Stimulated activated naive CD4-positive, alpha-beta T cell (primary cell): ENCODE results near the gene DSCAML1.

Experiments used
- DNase-seq, 6 experiments: peaks; one replicate each; lab custom pipeline; 2025; lab: John Stamatoyannopoulos, UW

Gene DSCAML1

DNA sequence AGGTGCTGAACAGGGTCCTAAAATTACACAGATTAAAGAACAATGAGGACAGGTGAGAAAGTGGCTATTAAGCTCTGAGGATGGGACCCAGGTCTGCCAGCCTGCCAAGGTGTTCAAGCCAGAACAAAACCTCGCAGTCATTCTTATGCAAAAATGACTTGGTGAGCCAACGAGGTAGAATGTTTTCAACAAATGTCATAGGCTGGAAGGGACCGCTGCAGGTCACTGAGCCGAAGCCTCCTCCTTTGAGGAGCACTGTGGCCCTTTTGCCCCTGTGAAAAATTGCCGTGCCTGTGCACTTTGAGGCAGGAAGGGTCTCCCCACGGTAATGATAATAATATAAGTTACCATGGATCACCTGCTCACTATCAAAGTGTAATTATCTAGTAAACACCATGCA is 216.2 kb downstream of the DSCAML1 start:
- no peak for DNase-seq

DNA sequence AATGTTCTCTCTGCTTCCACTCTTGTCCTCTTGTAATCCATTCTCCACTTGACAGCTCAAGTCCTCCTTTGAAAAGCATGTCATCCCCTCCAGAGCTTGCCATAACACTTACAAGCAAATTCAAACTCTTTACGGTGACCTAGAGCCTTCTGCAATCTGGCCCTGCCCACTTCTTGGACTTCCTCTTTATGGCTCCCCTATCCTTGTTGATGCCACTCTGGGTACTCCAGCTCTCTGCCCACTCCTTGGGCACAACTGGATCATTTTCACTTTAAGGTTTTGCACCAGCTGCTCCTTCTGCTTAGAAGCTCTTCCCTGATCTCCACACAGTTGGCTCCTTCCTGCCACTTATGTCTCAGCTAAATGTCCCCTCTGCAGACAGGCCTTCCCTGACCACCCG is 217.9 kb downstream of the DSCAML1 start:
- DNase-seq, result no peak

DNA sequence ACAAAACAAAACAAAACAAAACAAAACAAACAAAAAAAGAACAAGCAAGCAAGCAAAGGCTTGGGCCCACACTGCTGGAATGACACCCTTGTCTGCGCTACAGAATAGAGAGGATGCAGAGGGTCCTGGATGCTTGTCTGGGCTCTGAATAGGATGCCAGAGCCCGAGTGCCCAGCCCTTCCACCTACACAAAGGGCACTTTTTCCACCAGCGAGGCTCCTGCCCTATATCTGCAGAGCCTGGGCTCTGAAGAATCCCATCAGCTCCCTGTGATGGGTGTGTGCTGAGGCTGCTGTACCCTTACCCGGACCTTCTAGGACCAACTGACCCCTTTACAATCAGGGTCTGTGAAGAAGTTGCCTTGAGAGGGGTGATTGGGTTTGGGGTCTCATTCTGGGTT is 221.2 kb downstream of the DSCAML1 start:
- no peak for DNase-seq

DNA sequence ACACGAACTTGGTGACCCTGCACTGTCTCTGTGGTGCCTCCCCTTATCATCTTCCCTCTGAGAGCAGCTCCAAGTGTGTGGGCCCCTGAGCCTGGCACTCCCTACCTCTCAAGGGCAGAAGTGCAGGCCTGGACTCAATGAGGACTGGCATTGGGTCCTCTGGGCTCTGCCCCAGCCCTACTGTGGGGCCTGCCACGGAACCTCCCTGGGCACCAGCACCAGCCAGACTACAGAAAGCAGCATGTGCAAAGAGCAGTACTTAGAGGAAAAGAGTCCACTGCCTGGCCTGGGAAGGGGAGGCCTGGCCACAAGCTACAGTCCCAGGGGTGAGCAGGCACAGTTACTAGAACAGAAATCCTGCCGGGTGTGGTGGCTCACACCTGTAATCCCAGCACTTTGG is 222.5 kb downstream of the DSCAML1 start:
- no peak for DNase-seq

DNA sequence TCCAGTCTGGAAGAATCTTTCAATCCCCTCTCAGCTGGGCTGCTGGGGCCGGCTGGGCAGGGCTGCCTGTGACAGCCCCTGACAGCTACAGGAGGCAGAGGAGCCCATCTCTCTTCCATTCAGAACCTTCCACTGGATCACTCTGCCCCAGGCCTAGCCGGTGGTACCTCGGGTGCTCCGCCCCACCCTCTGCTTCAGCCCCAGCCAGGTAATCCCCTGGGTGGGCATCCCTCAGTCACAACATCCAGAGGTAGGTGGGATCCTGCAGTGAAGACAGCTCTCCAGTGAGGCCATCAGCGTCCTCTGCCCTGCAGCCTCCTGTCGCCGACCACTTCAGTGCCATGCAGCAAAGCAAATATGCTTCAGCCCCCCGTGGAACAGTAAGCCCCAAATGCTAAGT is 223.7 kb downstream of the DSCAML1 start:
- DNase-seq, result no peak

DNA sequence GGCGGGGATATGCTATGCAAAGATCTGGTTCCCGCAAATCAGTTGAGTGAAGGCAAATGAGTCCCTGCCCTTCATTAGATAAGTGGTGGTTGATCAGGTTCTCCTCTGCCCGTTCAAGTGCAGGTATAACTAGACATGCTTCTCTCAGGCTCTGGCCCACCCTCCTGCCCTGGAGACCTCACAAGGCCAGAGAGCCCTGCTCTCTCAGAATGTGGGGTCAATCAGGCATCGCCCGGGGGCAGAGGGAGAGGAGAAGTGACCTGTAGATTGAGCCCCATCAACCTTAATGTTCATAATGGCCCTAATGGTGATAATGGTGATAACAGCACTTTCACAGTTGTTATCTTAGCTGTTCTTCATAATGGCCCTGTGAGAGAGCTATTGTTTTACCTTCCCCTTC is 224.3 kb downstream of the DSCAML1 start:
- no peak for DNase-seq

DNA sequence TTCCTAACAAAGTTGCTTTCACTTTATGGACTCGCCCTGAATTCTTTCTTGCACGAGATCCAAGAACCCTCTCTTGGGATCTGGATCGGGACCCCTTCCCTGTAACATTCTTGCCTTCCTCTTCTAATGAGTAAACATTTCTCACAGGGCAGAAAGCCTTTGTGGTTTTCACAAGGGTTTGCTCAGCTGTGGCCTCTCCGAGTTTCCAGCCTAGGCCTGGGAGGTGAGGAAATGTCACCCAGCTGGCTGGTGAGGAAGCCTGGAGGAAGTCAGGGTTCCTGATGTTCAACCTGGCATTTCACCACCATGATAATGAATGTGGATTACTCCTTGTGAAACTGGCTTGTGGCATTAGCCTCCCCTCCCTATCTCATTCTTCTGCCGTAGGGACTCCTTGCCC is 224.9 kb downstream of the DSCAML1 start:
- no peak for DNase-seq

DNA sequence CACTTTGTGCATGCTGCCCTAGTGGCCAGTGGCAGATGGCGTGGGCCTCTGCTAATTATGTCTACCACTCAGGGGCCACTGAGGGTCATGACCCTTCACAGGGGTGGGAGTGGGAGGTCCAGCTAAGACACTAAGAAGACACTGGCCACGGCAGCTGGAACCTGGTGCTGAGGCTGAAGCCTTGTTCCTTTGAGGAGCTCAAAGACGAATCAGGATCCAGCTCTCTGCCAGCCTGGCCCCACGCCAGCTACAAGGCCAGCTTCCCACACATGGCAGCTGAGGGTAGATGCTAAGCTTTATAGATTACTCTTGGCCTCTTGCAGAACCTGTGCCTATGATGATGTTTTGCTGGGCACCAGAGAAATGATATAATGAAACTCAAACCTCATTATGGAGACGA is 226.3 kb downstream of the DSCAML1 start:
- no peak for DNase-seq

DNA sequence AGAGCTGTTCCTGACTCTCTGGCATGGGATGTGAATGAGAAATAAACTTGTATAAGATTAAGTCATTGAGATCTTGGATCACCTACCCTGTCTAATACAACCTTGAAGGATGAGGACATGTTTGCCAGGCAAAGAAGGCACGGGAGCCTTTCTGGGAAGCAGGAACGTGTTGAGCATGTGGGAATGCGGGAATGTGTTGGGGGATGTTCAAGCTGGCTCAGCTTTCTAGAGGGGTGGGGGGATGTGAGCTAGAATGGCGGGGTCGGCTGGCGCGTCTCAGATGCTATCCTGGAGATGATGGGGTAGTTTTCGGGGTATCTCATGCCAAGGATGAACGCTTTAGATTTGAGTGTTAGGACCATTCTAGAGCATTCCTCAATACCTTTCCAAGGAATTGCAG is 227.1 kb downstream of the DSCAML1 start:
- no peak for DNase-seq

DNA sequence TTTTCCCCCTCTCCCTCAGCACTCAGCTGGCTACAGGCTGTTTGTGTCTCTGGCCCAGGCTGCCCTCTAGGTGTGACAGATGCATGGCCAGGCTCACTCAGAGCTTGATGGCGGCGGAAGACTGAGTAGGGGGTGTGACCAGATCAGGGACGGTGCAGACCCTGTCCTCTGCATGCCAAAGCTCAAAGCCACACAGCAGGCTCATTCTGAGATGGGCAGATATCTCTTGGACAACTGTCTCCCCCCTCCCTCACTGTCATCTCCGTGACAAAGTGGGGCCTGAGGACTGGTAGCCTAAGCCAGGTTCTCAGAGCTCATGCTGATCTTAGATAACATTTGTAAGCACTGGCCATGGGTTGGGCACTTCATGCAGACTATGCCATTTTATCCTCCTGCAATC is 231.3 kb downstream of the DSCAML1 start:
- no peak for DNase-seq

DNA sequence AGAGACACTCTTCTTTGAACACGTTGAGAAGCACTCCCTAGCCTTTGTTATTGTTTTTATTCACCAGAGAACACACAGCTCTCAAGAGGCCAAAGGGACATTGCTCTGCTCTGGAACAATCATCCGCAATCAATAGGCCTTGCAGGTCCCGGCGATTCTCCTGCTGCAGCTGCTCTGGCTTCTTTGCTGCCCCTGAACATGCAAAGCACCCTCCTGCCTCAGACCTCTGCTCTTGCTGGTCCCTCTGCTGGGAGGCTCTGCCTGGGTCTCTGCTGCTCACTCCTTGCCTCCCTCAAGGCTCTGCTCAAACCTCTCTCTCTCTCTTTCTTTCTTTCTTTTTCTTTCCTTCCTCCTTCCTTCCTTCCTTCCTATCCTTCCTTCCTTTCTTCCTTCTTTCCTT is 232.7 kb downstream of the DSCAML1 start:
- no peak for DNase-seq

DNA sequence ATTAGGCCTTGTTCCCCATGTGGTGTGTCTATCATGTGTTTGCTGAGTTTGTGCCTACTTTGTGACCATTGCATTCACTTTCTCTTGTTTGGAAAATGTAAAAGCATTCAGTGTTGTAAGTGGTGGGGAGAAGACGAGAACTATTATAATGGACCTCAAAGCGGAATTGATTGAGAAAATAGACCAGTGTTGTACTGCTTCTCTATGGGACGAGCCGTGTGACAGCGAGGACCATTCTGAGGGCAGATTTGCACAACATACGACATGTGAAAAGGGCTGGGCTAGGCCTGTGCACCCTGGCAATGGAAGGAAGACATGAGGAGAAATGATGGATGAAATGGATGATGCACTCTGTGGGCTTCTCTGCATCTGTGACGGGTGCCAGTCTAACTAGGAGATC is 233.5 kb downstream of the DSCAML1 start:
- DNase-seq, result no peak

DNA sequence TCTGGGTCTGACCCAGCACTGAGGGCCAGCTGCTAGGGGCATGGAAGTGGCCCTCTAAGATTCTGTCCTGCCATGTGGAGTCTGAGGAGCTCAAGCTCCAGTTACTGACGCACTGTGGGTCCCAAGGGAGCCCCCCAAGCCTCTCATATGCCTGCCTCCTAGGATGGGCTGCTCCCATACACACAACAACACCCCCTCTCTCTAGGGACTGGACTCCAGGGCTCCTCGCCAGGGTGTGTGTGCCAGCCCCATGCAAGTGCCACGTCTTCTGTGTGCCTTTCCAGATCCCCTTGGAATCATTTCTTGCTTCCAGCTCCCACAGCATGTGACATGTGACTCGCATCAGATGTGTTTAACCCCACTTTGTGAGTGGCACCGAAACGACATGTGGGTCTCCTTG is 234.9 kb downstream of the DSCAML1 start:
- no peak for DNase-seq

DNA sequence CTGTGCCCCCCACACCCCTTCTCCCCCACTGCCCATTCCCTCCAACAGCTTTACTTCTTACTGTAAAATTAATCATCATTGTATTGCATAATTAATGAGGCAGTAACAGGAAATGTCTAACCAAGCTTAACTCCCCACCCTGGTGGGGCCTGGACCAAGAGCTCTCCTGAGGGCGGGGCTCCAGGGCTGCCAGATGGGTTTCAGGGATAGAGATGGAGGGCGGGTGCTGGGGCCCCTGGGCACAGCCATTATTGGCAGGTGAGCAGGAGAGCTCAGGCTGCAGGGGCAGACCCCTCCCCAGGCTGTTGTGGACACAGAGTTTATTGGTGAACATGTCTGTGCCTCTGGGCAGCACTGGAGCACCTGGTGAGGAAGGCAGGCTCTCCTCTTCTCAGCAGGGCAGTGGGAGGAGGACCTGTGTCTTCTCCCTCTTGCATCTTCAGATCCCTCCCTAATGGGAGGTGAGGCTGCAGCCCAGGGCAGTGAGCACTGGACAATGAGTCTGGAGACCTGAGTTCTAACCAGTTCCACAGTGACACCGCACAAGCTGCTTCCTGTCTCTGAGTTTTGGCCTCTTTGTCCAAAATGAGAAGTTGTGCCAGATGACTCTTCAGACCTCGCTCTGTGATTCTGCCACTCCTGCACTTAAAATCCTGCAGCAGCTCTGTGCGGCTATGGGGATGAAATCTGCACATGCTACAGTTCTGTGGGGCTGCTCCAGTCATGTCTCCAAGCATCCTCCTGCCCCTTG is 236.1 kb downstream of the DSCAML1 start:
- no peak for DNase-seq

DNA sequence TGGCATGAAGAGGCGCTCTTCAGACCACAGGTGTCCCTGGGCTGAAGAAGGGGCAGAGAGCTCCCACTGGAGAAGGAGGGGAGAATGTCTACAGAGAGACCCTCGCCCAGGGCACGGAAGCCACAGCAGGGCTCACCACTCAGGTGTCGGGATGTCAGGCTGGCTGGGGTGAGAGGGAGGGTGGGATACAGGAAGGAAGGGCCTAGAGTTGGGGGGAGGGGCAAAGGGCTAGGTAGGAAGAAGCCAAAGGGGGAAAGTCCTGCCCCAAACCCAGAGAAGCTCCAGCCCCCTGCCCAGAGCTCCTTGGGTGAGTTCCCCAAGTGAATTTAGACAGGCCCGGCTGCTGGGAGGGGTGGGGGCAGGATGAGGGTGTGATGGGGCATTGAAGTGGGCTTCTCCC is 237.3 kb downstream of the DSCAML1 start:
- no peak for DNase-seq

DNA sequence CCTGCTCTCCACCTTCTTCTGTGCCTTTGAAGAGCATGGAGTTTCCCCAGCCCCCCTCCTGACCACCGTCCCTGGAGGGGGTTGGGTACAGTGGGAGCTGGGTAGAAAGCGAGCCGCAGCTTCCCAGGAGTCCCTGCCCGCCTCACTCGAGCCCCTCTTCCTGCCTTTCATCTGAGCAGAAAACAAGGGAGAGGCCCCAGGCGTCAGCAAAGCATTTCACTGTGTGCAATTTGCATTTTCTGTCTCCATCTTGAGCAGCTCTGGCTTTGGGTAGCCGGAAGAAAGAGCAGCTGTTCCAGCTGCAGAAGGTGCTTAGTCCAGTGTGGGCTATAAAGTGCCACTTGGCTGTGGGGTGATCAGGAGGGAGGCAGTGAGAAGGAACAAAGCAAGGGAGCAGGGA is 239.7 kb downstream of the DSCAML1 start:
- DNase-seq, result no peak

DNA sequence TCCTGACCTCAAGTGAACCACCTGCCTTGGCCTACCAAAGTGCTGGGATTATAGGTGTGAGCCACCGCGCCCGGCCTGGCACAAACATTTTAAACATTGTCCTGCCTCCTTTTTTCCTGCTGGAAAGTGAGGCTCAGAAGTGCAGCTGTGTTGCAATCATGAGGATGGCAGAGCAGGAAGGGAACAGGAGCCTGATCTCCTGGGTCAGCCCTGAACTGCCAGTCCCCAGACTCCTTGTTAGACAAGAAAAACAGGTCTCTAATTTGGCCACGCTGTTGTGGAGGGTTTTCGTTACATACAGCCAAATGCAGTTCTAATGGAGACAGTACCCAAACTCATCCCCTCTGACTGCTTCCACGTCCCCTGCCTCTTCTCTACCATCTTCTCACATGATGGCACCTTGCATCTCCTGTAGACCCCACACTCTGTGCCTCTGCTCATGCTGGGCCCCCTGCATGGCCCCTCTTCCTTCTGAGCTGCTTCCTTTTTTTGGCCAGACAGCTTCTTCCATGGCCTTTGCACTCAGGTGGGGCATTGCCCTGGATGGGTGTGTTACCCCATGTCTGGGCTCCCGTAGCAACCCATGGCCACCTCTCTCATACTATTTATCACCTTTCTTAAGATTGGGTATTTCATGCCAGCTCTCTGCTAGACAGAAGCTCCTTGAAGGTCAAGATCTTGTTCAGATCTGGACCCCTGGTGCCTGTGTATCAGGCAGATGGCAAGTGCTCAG is 242.2 kb downstream of the DSCAML1 start:
- DNase-seq, result no peak

DNA sequence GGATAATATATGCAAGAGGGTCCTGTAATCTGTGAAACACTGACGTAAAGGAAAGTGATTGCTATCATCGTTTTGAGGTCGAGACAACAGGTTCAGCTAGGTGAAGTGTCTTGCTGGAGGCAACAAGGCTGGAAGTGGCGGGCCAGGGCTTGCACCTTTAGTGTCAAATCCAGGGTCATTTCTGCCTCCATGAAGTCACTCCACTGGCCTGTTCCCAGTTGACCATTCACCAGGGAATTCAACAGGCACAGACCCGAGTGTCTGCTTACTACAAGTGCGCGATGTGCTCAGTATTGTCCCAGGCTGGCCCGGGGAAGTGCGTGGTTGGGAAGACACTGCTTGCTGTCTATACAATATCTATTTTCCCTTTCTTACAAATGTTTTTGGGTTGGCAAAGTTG is 244.4 kb downstream of the DSCAML1 start:
- DNase-seq, result no peak

DNA sequence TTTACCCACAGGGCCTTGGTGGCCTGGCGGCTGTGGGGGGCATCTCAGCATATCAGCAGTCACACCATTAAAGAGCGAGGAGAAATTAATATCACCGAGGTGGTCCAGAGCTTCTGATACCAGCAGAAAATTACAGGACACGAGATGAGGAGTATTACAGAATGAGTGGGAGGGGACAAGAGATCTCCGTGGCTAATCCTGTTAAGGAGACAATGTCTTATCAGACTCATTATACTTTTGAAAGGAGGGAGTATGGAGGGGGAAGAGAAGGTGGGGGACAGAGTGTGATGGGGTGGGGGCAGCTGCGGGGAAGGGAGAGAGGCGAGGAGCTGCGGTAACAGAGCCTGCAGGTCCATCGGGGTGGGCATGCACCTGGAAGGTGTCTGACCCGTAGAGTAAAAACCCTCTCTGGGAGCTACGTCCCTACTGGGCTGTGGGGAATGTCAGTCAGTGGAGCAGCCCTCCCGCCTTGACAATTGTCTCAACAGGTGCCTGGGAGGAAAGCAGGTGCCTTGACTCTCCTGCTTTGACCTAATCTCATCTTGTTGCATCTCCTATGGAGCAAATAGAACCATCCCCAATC is 245.2 kb downstream of the DSCAML1 start:
- DNase-seq, result no peak

DNA sequence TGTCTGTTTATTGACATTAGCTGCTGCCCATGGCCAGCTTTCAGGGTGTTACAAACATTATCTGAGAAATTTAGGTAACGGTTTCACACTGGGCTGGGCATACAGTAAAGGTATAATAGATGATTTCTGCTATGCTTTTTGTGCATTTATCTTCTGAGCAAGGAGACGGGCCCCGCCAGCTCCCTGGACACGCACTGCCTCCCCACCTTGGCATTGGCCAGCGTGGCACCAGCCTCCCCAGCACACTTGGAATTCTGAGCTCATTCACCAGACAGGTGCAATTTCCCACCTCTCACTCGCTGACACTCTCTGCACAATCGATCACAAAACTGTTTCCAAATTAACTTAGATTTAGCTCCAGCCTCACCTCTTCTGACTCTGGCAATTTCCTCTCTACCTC is 246.6 kb downstream of the DSCAML1 start:
- no peak for DNase-seq

DNA sequence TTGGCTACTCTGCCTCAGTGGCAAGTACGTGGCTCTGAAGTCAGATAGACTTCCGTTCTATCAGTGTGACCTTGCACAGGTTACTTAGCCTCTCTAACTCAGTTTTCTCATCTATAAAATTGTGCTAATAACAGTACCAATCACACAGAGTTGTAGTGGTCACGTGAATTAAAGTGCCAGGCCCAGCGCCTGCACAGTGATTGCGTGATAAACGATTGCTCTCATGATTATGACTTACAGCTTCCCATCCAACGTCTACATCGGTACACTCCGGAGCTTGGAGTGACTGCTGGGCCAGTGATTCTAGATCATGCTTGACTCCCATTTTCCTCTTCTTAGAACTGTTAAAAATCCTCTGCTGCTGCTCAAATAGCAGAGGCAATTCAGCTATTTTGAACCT is 247.6 kb downstream of the DSCAML1 start:
- no peak for DNase-seq

DNA sequence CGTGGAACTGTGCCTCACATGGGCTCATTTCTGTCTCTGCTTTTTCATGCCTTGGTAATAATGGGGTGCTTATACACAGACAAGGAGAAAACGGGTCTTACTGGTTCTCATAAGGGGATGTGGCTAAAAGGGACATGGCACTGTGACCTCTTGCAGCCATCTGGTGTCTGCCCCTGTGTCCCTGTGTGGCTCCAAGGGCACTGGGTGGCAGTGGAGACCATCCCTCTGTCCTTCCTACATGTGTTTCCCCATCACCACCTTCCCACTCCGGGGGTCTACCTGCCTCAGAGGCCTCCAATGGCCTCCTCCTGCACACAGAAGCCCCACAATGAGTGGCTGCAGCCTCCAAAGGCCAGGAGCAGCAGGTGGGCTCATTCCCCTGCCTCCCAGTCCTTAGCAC is 248.1 kb downstream of the DSCAML1 start:
- no peak for DNase-seq

DNA sequence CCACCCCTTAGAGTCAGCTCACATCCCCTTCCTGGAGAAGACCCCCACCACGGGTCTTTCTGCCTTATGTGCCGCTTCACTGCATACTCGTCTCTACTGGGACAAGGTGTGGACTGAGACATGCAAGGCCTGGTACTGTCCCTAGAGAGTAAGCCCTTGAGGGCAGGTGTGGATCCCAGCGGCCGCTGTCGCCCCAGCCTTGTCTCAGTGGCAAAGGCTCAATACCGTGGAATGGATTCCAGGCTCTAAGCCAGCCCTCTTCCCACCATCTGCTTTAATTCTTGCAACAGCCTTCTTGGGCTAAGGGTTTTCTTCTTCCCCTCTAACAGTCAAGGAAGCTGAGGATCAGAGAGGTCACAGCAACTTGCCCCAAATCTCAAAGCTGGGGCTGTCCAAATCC is 249.1 kb downstream of the DSCAML1 start:
- no peak for DNase-seq
